Measurements from ENCODE around the gene IGSF21.

The IGSF21 gene

DNA sequence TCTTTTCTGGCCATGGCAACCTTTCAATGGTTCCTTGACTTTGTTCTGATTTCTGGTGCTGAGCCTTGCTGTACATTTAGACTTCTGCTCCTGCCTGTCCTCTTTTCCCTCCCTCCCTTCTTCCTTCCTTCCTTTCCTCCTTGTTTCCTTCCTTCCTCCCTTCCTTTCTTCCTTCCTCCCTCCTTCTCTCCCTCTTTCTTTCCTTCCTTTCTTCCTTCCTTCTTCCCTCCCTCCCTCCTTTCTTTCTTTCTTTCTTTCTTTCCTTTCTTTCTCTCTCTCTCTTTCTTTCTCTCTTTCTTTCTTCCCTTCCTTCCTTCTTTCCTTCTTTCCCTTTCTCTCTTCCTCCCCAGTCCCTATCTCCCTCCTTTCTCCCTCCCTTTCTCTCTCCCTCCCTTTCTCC, 10.4 kb upstream of the IGSF21 start:
- no peak for DNase-seq

GRCh38 chr1:18099026-18099425, 8.6 kb upstream of the IGSF21 start:
- no peak for DNase-seq

DNA sequence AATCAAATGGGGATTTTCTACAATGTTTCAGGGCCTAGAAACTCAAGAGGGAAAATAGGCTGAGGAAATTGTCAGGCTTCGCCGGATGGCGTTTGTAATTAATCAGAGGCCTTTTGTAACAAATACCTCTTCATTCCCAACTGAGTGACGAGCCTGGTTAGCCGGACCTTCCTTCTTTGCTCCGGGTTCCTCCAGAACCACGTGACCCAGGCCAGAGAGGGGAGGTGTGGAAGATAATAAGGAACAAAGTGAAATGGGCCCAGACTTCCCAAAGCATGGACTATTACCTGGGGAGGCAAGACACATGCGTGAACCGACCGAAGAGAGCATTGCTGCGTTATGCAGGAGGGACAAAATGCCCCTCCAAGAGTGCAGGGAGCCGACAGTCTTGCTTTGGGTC, 7.5 kb upstream of the IGSF21 start:
- DNase-seq = no peak

DNA sequence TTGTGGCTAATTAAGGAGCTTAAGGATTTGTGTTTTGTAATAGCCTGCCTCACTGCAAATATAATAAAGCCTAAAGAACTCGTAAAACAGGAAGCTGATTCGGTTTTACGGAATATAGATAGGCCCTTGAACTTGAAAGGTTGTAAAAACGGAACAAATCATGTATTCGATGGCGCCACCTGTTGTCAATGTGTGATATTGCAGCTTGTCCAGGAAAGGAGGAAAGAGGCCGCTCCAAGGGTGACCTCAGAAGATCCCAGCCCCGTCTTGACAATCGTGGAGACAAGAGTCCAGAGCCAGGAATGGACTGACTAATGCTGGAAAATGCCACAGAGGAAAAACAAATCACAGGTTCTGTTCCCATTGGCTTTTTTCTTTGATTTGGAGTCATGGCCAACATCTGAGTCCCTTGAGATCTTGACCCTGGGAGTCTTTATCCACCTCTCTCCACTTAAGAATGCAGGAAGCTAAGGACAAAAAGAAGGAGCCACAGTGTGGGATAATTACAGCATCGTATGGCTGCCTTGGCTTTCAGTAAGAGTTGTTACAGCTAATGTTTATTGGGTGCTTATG, 7.0 kb upstream of the IGSF21 start:
- peak; percentile 65 for DNase-seq

GRCh38 chr1:18101508-18101907, 6.1 kb upstream of the IGSF21 start:
- no peak for DNase-seq

DNA sequence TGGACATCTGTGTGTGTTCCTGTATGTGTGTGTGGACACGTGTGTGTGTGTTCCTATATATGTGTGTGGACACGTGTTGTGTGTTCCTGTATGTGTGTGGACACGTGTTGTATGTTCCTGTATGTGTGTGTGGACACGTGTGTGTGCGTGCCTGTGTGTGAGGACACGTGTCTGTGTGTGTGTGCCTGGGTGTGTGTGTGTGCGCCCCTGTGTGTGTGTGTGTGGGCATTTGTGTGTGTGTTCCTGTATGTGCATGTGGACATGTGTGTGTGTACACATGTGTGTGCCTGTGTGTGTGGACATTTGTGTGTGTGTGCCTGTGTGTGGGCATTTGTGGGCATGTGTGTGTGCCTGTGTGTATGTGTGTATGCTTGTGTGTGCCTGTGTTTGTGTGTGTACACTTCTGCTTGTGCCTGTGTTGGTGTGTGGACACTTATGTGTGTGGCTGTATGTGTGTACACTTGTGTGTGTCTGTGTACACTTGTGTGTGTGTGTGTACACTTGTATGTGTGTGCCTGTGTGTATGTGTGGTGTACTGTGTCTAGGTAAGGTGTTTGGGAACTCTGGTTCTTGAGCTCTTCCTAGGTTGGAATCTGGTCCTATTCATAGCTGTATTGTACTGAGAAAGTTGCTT, 3.7 kb upstream of the IGSF21 start:
- DNase-seq = no peak

GRCh38 chr1:18104546-18105100, 3.0 kb upstream of the IGSF21 start:
- no peak for DNase-seq

- no peak for DNase-seq
Measured at GRCh38 chr1:18105196-18105595, 2.4 kb upstream of the IGSF21 start.

GRCh38 chr1:18108299-18109057, 880 bp downstream of the IGSF21 start:
- no peak for DNase-seq

DNA sequence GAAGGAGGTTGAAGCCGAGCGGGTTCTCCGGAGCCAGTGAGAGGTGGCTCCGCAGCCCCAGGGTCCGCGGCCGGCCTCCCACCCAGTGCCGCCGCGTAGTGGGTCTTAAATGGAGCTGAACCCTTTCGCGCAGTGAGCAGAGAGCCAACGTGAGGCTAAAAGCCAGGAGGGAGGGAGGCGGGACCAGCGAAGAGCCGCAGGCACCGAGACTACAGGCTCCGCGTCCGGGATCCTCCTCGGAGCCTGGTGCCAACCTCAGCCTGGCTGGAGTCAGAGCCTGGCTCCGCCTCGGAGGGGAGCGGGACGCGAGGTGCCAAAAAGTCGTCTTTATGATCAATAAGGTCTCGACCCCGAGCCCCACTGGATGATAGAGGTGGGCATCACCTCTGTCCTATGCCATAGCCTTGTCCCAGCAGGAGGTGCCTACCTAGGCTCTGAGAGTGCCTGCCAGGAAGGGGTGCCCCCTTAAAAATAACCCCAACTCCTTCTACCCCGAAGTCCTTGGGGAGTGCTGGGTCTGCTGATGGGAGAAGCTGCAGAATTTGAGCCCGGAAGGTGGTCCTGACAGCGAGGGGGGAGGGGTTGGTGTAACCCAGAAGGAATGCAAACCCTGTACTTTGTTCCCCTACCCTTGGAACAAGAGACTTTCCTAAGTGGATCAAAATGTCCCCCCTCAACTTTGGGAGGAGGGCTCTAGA, 1.6 kb downstream of the IGSF21 start:
- peak; percentile 53 for DNase-seq

DNA sequence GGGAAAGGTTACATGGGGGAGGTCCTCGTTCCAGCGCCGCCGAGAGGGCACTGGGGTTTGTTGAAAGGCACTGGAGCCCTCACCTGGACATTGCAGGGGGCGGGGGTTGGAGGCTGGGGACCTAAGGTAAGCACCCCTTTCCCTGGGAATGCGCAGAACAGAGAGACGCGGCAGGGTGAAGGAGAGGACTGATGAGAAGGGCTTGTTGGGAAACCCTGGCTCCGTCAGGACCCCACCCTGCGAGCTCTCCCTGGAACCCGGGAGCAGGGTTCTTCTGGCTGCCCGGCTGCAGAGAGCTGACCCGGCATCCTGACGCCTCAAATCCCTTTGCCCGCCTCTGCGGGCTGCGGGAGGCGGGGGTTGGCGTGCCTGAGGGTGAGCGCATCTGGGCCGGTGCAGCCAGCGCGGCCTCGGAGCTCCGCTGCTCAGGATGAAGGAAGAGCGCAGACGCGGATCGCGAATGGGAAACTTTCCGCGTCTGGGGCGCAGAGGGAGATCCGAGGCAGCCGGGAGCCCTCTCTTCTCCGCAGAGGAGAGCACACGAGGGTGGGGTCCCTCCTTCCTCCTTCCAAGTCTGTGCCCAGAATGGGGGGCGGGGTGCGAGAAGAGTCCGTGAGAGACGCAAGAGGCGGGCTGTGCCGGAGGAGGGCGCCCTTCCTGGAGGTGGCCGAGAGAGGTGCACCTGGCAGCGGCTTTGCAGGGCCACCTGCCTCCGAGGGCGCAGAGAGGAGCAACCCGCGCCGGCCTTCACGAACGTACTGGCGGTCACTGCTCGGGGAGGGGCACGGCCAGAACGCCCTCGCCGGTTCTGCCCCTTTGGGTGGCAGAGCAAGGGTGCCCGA, 2.4 kb downstream of the IGSF21 start:
- DNase-seq = peak; percentile 83

DNA sequence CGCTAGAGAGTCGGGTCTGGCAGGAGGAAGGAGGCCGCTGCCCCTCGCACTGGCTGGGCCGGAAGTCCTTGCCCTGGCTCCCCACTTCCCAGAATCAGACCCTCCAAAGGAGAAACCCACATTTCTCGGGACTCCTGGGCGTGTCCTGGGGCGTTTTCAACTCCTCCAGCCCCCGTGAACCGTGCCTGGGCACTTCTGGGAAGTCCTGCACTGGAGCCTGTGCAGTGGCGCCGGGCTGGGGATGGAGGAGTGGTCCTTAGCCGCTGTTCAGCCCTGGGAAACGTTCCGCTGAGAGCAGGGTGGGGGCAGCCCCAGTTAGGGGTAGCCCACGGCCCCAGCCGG, 3.0 kb downstream of the IGSF21 start:
- DNase-seq = no peak

- peak; percentile 26 for DNase-seq
Measured at GRCh38 chr1:18110968-18111367, 3.4 kb downstream of the IGSF21 start.

GRCh38 chr1:18111605-18112297, 4.2 kb downstream of the IGSF21 start:
- DNase-seq = no peak

GRCh38 chr1:18112611-18113010, 5.0 kb downstream of the IGSF21 start:
- no peak for DNase-seq

DNA sequence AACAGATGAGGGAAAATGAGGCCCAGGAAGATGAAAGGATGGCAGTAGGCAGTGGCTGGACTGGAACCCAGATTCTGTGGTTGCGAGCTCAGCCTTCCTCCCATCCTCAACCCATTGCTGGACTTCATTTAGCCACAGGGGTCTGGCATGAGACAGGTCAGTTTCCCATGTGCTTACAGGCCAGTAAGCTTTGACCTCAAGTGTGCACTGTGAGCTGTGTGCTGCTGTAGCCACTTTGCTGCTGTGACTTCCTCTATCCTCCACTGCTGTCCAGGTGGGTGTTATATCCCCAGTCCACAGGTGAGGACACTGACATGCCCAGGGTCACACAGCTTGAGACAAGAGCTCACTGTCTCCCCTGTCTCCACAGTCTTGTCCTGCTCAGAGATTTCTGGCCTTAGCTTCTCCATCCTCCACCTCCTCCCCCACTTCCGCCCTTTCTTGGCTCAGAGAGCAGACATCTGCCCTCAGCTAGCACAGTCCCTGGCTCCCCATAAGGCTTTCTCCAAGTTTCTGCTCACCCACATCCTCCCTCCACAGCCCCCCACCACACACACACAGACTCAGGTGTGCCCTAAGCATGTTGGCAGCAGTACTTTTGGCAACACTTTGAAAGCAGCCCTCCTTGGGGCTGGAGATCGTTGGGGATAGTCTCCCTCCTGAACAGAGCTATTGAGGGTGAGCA, 7.3 kb downstream of the IGSF21 start:
- peak; percentile 64 for DNase-seq

DNA sequence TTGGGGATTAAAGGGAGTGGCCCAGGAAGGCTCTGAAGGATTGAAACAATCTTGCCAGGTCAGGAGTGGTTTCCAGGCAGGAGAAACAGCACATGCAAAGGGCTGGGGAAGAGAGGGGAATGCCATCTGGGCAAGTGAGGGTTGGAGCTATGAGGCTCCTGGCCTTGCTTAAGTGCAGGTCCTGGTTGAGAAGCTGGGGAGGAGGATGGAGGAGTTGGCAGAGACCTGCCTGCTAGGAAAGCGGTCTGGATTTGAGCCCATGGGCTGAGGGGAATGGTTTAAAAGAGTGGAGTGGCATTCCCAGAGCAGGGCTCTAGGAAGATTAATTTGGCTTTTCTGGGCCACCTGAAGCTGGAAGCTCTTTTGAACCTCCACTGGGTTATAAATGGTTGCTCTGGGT, 9.2 kb downstream of the IGSF21 start:
- no peak for DNase-seq

GRCh38 chr1:18118078-18118477, 10.5 kb downstream of the IGSF21 start:
- DNase-seq = peak; percentile 56

GRCh38 chr1:18118491-18118890, 10.9 kb downstream of the IGSF21 start:
- no peak for DNase-seq

GRCh38 chr1:18119289-18119688, 11.7 kb downstream of the IGSF21 start:
- no peak for DNase-seq

- DNase-seq = no peak
Measured at GRCh38 chr1:18119771-18120377, 12.3 kb downstream of the IGSF21 start.
